H9 (cell line): ENCODE measurements around the gene SHISA7. TPM values are rescaled to one million over a fixed set of nuclear protein-coding genes. Genes with fewer than 3 reads are reported as not detected.

Source experiments
- DNase-seq: peaks from one replicate; pipeline ENCODE4 v3.0.0-alpha.2; 2017
- H2AFZ ChIP-seq: one replicate; pipeline ENCODE4 v1.6.1; 2013; ENCODE audit warnings: mild to moderate bottlenecking, low read length, control low read depth, moderate library complexity
- H2AK5ac ChIP-seq: 2 replicates; pipeline ENCODE4 v1.6.1; 2013; ENCODE audit warnings: low read length, control low read depth, mixed read lengths; ENCODE audit not compliant: insufficient read length
- H2BK120ac ChIP-seq: one replicate; pipeline ENCODE4 v1.6.1; 2013; ENCODE audit warnings: low read depth, mild to moderate bottlenecking, low read length, control low read depth, inconsistent platforms; ENCODE audit not compliant: poor library complexity, severe bottlenecking
- H2BK12ac ChIP-seq: 2 replicates; pipeline ENCODE4 v1.6.1; 2013; ENCODE audit warnings: low read length, control low read depth, mixed read lengths, low read depth; ENCODE audit not compliant: insufficient read length
- H2BK15ac ChIP-seq: 2 replicates; pipeline ENCODE4 v1.6.1; 2013; ENCODE audit warnings: low read depth, low read length, control low read depth
- H2BK20ac ChIP-seq: one replicate; pipeline ENCODE4 v1.6.1; 2013; ENCODE audit warnings: low read depth, mild to moderate bottlenecking, low read length, control low read depth, inconsistent platforms; ENCODE audit not compliant: poor library complexity, severe bottlenecking
- H2BK5ac ChIP-seq: 2 replicates; pipeline ENCODE4 v1.6.1; 2013; ENCODE audit warnings: low read length, control low read depth, mixed read lengths; ENCODE audit not compliant: insufficient read length
- H3K14ac ChIP-seq: 2 replicates; pipeline ENCODE4 v1.6.1; 2013; ENCODE audit warnings: low read length, control low read depth; ENCODE audit not compliant: insufficient read depth
- H3K18ac ChIP-seq: 2 replicates; pipeline ENCODE4 v1.6.1; 2013; ENCODE audit warnings: low read depth, mild to moderate bottlenecking, mixed read lengths, low read length, control low read depth; ENCODE audit not compliant: insufficient read length
- H3K23ac ChIP-seq: 2 replicates; pipeline ENCODE4 v1.6.1; 2013; ENCODE audit warnings: low read length, control low read depth, mixed read lengths, low read depth; ENCODE audit not compliant: insufficient read length
- H3K23me2 ChIP-seq: 2 replicates; pipeline ENCODE4 v1.6.1; 2013; ENCODE audit warnings: low read depth, mild to moderate bottlenecking, mixed read lengths, low read length, control low read depth; ENCODE audit not compliant: insufficient read length, poor library complexity, severe bottlenecking
- H3K27ac ChIP-seq: 2 replicates; pipeline ENCODE4 v1.5.1; 2013; ENCODE audit warnings: low read length, control low read depth, mixed read lengths, low read depth; ENCODE audit not compliant: insufficient read length
- H3K27me3 ChIP-seq: 2 replicates; pipeline ENCODE4 v1.6.1; 2013; ENCODE audit warnings: low read length, control low read depth, inconsistent platforms; ENCODE audit not compliant: insufficient read depth
- H3K4ac ChIP-seq: 2 replicates; pipeline ENCODE4 v1.6.1; 2013; ENCODE audit warnings: low read depth, mild to moderate bottlenecking, control low read depth, inconsistent platforms, low read length, moderate library complexity
- H3K4me1 ChIP-seq: 2 replicates; pipeline ENCODE4 v1.6.1; 2013; ENCODE audit warnings: low read length, control low read depth, inconsistent platforms; ENCODE audit not compliant: insufficient read depth
- H3K4me2 ChIP-seq: 2 replicates; pipeline ENCODE4 v1.6.1; 2013; ENCODE audit warnings: low read length, control low read depth, mixed read lengths; ENCODE audit not compliant: insufficient read length, insufficient read depth
- H3K56ac ChIP-seq: 2 replicates; pipeline ENCODE4 v1.6.1; 2013; ENCODE audit warnings: low read depth, mild to moderate bottlenecking, mixed read lengths, low read length, control low read depth; ENCODE audit not compliant: insufficient read length
- H3K79me1 ChIP-seq: 2 replicates; pipeline ENCODE4 v1.6.1; 2013; ENCODE audit warnings: low read depth, mild to moderate bottlenecking, moderate library complexity, low read length, control low read depth, inconsistent platforms; ENCODE audit not compliant: insufficient read depth, poor library complexity, severe bottlenecking
- H3K79me2 ChIP-seq: 2 replicates; pipeline ENCODE4 v1.6.1; 2013; ENCODE audit warnings: low read length, control low read depth, inconsistent platforms; ENCODE audit not compliant: insufficient read depth
- H3K9ac ChIP-seq: 2 replicates; pipeline ENCODE4 v1.6.1; 2013; ENCODE audit warnings: low read length, control low read depth, mixed read lengths; ENCODE audit not compliant: insufficient read length; ENCODE audit errors: extremely low read depth
- H3K9me3 ChIP-seq: one replicate; pipeline ENCODE4 v1.6.1; 2013; ENCODE audit warnings: low read depth, low read length, inconsistent platforms; ENCODE audit not compliant: control insufficient read depth
- H3T11ph ChIP-seq: one replicate; pipeline ENCODE4 v1.6.1; 2013; ENCODE audit warnings: mild to moderate bottlenecking, low read length, control low read depth, inconsistent platforms
- H4K20me1 ChIP-seq: one replicate; pipeline ENCODE4 v1.6.1; 2013; ENCODE audit not compliant: control insufficient read depth, insufficient read length, insufficient read depth
- H4K5ac ChIP-seq: 2 replicates; pipeline ENCODE4 v1.6.1; 2013; ENCODE audit warnings: low read depth, mild to moderate bottlenecking, mixed read lengths, low read length, control low read depth; ENCODE audit not compliant: insufficient read length
- H4K8ac ChIP-seq: replicated peaks from 2 replicates; pipeline ENCODE4 v1.6.1; 2013; ENCODE audit warnings: low read length, control low read depth, mixed read lengths, low read depth; ENCODE audit not compliant: insufficient read length
- H4K91ac ChIP-seq: 2 replicates; pipeline ENCODE4 v1.6.1; 2013; ENCODE audit warnings: low read depth, mild to moderate bottlenecking, moderate library complexity, mixed read lengths, low read length, control low read depth; ENCODE audit not compliant: insufficient read length
- H3K27ac Mint-ChIP-seq, 3 experiments: 2 replicates in 2 of 3; 3 replicates in 1 of 3; pipeline ENCODE4 v1.8.0; 2020 to 2021; ENCODE audit warnings: mixed read lengths in 3 of 3, mild to moderate bottlenecking in 1 of 3, moderate library complexity in 1 of 3
- H3K27me3 Mint-ChIP-seq: 2 replicates; pipeline ENCODE4 v1.8.0; 2021; ENCODE audit warnings: low read depth, mild to moderate bottlenecking, moderate library complexity, mixed read lengths
- H3K36me3 Mint-ChIP-seq, 3 experiments: 2 replicates in 2 of 3; 3 replicates in 1 of 3; pipeline ENCODE4 v1.8.0; 2020 to 2021; ENCODE audit warnings: low read depth in 3 of 3, mixed read lengths in 3 of 3; ENCODE audit not compliant: insufficient read depth in 1 of 3
- H3K4me1 Mint-ChIP-seq, 2 experiments: 2 replicates each; pipeline ENCODE4 v1.8.0; 2020; ENCODE audit warnings: mixed read lengths in 2 of 2
- H3K4me3 Mint-ChIP-seq, 2 experiments: 2 replicates in 1 of 2; 3 replicates in 1 of 2; pipeline ENCODE4 v1.8.0; 2020 to 2021; ENCODE audit warnings: mild to moderate bottlenecking in 2 of 2, mixed read lengths in 2 of 2, moderate library complexity in 1 of 2
- H3K9me3 Mint-ChIP-seq, 2 experiments: 2 replicates in 1 of 2; 3 replicates in 1 of 2; pipeline ENCODE4 v1.8.0; 2020; ENCODE audit warnings: mild to moderate bottlenecking in 2 of 2, mixed read lengths in 2 of 2, moderate library complexity in 1 of 2
- CTCF ChIP-seq: fragments of 200-600 bp; sonication (generic); conservative IDR thresholded peaks from 3 replicates; pipeline ENCODE4 v1.8.0; 2021; ENCODE audit warnings: antibody characterized with exemption, mild to moderate bottlenecking
- WGBS: extraction: QIAGEN DNeasy Blood & Tissue Kit; methylation state at CpG from one replicate; pipeline ENCODE4 v1.1.7; 2013; ENCODE audit warnings: missing lambda C conversion rate, low lambda C conversion rate, mixed read lengths; ENCODE audit not compliant: insufficient read length; ENCODE audit errors: extremely low coverage; 5-methylcytosine and 5-hydroxymethylcytosine counted together
- total RNA-seq: library from RNA; stranded (reverse); gene quantifications from 2 replicates; pipeline ENCODE4 v1.2.1, GENCODE V29; 2021

Gene SHISA7
- total RNA-seq, 1 experiment from 2014 or later: 0.31 TPM

GRCh38 chr19:55426042-55426441, 17.1 kb downstream of the SHISA7 start:
- Histone ChIP-seq H4K8ac (no peak overlapping the region), H2BK120ac (no peak overlapping the region), H3K4me2 (no peak overlapping the region), H2BK5ac (no peak overlapping the region), H3K56ac (no peak overlapping the region), H3K4me1 (no peaks in the 10 kb centered on the region), H3K23me2 (no peaks in the 10 kb centered on the region), H2BK20ac (no peak overlapping the region), H3K27ac (no peak overlapping the region), H3K18ac (no peak overlapping the region), H3K79me1 (no peaks in the 10 kb centered on the region), H3K79me2 (no peaks in the 10 kb centered on the region), H2BK15ac (no peak overlapping the region), H4K20me1 (no peaks in the 10 kb centered on the region), H3K14ac (no peak overlapping the region), H4K91ac (no peak overlapping the region), H3T11ph (no peak overlapping the region), H3K23ac (no peak overlapping the region), H2BK12ac (no peak overlapping the region), H3K27me3 (no peaks in the 10 kb centered on the region), H3K9me3 (no peaks in the 10 kb centered on the region), H3K4ac (no peak overlapping the region), H2AK5ac (no peak overlapping the region), H2AFZ (no peak overlapping the region), H3K9ac (no peak overlapping the region), H4K5ac (no peak overlapping the region)
- Mint-ChIP-seq H3K27me3 (peaks cover 37% of the 10 kb centered on the region), H3K4me1 (peaks cover 5 to 10% of the 10 kb centered on the region in 2 experiments; a peak in 3 of 4 replicates), H3K27ac (no peak overlapping the region), H3K9me3 (peaks cover 2 to 5% of the 10 kb centered on the region in 2 experiments; a peak in 3 of 5 replicates), H3K4me3 (no peak overlapping the region), H3K36me3 (no peaks in the 10 kb centered on the region)
- no CpG with 5 or more reads among the region's 2 CpGs for WGBS
- no peak for DNase-seq
- no peak for TF ChIP-seq CTCF
